Medulla oblongata (tissue), 1 donor: ENCODE results near the gene TWIST2.

Experiments used
- DNase-seq: peaks from one replicate; pipeline ENCODE4 v3.0.0-alpha.2; 2015; ENCODE audit errors: extremely low spot score

The TWIST2 gene

DNA sequence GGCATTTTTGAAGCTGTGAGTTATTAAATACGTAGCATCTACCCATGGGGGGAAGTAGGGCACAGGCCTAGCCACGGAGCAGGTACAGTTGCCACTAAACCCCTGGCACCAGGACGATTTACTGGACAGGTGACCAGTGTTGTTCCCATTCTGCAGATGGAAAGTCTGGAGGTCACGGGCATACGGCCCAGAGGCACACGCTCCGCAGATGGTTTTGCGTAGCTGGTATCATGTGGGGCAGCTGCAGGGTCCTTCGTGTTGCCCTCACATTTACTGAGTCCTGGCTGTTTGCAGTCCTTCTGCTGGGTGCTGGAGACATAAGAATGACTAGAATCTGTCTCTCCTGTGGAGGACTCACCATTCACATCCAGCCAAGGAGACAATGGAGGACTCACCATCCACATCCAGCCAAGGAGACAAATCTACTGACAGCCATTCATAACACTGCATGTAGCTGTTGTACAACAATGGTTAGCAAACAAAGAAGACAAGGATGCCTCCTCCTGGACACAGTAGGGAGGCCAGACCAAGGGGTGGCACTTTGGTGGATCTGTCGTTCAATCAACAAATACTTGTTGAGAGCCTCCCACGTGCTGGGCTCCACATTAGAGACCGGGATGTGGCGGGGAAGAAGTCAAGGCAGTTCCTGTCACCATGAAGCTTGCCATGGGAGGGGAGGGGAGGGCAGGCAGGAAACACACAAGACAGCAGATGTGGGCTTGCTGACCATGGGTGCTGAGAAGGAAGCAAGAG is 24.9 kb downstream of the TWIST2 start:
- no peak for DNase-seq

DNA sequence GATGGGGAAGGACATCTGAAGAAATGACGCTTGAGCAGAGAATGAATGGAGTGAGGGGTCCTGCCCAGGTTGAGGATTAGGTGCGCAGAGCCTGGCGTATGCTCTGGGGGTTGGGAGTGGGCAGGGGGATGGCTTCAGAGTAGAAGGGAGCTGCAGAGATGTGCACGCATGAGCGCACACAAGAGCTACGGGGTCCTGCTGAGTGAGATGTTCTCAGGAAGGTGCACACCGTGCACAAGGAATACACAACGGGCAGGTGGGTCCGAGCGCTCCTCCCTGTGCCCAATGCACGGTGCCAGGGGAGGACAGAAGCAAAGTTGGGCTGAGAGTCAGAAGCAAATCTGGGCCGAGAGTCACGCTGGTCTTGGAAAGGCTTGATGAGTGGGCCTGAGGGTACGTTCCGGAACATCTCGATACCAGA is 25.5 kb downstream of the TWIST2 start:
- no peak for DNase-seq

DNA sequence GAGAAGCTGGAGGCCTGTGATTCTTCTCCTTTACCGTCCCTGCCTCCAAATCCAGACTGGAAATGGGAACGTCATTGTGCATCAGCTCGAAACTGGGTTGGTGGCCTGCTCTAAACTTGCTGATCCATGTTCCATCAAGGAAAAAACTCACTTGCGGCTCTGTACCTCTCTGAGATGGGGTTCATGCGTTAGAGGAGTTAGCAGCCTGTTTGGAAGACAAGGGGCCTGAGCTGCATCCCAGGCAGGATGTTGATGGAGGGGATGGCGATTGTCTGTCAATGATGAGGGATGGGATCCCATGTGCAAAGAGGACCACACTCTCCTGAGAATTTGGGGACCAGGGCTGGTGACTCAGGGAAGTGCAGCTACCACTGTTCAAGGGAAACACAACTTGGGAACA is 26.0 kb downstream of the TWIST2 start:
- DNase-seq = no peak

DNA sequence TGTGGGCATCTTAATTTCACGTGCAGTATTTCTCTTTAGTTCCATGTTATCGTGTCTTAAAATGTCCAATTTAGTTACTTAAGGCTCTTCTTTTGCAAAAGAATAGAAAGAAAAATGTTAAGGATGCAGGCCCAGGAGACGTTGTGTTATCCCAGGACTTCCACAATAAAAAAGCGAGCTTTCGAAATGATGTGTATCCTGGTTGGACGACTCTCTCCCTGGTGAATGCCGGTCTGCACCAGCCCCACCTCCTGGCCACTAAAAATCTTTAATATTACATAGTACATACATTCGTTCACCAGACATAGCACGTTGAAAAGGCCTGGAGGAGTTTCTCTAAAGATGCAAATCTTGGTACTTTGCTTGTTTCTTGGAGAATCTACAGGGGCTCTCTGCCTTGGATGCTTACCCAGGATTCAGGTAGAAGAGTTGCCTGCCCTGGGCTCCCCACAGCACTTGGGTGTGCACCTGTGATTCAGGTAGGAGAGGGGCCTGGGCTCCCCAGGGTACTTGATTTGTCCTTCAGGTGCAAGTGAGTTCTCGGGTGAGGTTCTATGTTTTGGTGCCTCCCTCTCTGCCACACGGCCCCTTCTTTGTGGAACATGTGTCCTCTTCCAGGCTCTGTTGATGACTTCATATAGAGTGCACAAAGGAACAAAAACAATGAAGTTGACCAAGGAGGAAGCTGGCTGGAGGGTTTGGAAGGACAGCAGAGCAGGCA is 26.6 kb downstream of the TWIST2 start:
- no peak for DNase-seq

DNA sequence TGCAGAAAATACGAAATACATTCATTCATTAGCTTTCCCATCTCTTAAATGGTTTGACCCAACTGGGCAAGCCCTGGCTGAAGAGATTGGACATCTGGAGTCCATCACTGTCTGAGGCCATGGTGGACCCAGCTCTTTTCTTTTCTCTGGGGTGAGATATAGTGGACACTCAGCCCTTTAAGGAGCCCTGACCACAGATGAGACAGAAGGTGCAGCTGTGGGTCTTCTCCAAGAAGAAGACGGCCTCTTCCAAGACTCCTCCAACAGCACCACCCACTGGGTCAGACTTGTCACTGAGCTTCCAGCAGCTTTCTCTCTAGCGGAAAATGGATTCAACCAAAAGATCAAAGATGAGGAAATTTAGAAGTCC is 27.2 kb downstream of the TWIST2 start:
- no peak for DNase-seq

DNA sequence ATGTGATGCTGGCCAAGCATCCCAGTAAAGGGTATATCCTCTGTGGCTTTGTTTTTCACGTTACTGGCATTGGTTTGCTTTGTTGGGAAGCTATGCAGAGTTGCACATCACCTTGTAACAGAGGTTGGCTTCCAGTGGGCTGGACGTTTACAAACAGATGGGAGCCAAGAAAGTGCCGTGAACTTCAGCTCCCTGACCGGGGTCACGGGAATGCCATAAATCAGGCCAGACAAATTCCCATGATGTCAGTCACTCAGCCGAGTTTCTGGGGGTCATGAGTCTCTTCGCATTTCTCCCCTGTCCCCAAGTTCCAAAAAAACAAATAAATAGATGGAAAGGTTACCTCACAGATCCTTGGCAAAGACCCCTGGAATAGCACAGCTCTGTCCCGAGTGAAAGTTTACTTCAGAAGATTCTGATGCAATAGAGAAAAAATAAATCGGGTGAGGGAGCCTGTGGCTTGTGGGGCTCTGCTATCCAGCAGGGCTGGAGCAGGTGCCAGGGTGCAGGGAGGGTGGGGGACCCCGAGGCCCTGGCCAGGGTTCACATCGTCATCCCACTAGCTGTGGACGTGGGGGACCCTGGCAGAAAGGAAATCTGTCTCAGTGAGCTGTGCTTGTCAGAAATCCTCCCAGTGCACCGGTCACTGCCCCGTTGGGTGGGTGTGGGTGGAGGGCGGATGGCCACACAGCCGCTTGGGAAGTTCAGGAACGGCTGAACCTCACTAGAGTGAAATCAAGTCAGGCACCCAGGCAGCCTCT is 27.8 kb downstream of the TWIST2 start:
- no peak for DNase-seq

DNA sequence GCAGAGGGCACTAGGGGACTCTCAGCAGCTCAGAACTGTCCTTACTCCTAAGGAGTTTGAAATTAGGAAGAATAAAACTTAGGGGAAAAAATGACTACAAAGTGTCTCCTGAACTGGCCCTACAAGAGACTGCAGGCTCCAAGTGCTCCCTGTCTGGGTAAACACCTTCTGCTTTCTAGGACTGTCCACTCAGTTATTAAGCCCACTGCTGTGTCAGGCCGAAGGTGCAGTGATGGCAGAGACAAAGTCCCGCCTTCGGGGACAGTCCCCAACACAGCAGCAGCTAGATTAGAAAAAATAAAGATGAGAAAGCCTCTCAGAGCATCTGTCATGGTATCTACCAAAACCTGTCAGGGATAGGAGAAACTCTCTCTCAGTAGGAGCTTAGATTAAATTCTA is 28.3 kb downstream of the TWIST2 start:
- DNase-seq = no peak

DNA sequence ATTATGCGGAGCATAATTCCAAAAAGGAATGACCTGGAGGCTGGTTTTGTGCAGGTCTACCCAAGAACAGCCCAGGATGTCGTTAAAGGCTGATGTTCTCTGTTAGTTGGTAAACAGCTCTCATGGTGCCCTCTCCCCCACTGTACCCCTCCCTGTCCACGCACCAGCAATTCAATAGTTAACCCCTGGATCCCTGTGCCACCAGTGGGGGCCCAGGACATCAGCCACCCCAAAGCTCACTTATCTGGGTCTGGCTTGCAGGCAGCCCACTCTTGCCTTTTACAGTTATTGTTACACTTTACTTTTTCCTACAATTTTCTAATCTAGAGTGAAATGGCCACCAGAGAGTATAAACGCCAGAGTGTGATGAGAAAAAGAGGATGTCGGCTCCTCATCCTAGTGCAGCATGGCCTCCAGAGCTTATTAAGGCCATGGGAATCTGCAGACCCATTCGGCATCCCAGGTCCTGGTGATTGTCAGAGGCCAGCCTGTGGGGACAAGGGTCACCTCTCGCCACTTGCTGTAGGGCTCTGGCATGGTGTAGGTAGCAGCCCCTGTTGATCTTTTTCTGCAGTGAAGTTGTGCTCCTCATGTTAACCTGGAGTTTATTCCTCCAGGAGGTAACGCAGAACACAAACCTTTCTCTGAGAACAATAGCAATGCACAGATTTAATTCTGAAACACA is 30.3 kb downstream of the TWIST2 start:
- no peak for DNase-seq

DNA sequence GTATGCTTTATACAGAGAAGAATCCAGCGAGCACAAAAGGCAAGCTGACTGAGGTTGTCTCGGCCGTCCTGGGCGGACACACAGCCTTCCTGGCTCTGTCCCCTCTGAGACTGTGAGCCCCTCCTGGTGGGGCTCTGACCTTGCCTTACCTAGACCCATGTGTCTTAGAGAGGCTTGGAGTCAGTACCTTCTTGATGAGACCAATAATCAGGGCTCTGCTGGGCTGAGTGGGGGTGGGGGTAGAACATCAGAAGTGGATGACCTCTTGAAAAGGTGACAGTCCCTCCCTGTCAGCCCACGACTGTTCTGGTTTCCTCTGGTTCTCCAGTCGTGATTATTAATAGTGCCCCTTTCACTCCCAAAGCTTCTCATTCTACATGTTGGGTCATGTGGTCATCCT is 31.2 kb downstream of the TWIST2 start:
- DNase-seq = no peak

DNA sequence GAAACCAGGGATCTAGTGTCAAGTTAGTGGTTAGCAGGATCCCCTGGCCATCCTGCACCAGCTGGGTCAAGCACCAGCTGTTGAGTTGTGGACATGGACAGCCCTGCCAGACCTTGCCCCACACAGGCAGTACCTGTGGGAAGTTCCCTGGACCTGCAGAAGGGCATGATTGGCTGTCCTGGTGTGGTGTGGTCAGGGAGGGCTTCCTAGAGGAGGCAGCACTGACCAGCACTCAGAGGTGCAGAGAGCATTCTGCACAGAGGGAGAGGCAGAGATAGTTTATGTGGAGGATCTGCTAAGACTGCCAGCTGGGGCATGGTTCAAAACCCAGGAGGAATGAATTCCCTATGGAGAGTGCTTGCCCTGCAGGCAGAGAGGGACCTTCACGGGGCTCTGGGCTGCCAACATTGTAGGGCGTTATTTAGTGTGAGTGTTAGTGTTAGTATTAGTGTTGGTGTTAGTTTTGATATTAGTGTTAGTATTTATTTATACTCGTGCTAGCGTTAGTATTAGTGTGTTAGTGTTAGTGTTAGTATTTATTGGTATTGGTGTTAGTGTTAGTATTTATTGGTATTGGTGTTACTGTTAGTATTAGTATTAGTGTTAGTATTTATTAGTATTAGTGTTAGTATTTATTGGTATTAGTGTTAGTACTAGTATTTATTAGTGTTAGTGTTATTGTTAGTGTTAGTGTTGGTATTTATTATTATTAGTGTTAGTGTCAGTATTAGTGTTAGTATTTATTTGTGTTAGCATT is 31.9 kb downstream of the TWIST2 start:
- DNase-seq = no peak

DNA sequence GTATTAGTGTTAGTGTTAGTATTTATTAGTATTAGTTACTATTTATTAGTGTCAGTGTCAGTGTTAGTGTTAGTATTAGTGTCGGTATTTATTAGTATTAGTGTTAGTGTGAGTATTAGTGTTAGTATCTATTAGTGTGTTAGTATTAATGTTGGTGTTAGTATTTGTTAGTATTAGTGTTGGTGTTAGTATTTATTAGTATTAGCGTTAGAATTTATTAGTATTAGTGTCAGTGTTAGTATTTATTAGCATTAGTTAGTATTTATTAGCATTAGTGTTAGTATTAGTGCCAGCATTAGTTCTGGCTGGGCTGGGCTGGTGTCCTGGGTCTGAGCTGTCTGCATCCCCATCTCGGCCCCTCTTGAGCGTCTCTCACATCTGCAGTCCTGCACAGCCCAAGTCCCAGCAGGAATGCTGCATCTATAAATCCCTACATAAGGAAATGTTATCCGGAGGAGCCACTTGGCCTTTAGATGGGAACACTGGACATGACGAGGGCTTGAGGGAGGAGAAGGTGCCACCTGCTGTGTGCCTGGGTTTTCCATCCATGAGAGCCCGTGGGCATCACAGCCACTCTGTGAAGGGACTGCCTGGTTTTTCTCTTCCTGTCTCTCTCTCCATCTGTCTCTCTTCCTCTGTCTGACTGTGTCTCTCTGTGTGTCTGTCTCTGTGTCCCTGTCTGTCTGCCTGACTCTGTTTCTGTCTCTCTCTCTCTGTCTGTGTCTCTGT is 33.6 kb downstream of the TWIST2 start:
- DNase-seq = no peak

DNA sequence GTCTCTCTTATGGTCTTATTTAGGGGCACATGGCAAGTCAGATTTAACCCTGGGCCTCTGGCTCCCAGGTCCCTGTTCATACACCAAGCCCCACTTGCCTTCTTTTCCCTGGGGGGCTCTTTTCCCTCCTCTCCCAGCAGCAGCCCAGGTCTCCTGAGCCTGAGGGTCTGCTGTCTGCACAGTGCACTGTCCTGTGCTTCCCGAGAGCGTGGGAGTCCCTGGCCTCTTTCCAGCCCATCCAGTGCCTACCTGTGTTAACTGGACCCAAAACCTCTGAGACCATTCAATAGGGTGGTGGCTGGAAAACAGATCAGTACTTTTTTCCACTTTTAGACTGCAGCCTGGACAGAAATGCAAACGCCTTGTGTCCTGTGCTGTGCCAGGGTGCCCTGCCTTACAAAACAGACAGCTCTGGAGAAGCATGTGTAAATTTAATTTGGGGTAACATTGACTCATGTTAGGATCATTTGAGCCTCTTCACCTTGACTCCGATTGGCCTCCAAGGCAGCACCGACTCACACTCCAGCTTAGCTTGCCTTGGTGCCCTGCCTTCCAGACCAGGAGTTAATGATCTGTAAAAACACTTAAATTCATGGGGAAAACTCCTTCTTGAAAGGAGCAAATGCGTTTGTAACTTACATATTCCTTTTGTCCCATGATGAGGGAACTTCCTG is 34.3 kb downstream of the TWIST2 start:
- DNase-seq = no peak

DNA sequence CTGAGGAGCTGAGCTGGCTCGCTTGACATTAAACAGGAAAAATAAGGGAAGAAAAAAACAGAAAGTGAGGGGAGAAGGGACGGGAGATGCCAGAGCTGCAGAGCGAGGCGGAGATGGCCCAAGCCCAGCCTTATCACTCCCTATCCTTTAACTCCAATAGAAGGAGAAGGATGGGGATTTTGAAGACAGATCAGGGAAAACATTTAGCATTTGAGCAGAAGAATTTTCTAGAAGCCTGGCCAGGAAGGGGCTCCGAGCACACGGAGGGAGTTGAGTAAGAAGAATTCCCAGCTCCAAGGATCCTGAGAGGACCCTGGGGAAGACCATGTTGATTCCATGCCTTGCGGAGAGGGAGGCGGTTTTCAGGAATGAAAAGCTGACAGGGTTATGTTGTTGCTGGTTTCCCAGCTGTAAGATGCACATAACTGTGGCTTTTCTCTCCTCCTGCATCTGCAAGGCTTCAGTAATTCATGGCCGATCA is 35.6 kb downstream of the TWIST2 start:
- no peak for DNase-seq

DNA sequence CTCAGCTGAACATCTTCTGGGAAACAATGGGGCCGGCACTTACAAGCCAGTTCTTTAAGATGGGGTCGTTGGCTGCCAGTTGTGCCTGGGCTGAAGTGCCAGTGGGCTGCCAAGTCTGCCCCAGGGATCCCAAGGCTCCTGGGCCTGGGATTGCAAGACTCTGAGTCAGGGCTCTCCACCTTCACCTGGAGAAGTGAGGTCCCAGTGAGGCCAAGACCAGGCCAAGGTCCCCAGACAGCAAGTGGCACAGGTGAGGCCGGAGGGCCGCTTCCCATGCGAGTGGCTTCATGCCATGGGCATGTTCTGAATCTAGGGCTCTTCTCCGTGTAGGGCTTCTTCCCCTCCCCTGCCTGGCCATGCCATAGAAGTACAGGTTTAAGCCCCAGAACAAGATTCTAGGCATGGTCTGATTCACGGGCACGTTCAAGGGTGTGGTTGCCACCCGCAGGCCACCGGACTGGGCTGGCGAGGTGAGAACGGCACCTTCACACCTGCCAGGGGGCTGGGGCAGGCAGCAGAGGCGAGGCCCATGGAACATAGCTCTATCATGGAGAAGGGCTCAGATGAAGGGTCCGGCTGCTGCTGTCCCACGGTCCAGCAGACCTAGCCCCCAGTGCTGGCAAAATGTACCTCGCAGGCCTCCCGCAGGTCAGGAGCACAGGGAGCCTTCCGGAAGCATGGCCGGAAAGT is 36.4 kb downstream of the TWIST2 start:
- no peak for DNase-seq

DNA sequence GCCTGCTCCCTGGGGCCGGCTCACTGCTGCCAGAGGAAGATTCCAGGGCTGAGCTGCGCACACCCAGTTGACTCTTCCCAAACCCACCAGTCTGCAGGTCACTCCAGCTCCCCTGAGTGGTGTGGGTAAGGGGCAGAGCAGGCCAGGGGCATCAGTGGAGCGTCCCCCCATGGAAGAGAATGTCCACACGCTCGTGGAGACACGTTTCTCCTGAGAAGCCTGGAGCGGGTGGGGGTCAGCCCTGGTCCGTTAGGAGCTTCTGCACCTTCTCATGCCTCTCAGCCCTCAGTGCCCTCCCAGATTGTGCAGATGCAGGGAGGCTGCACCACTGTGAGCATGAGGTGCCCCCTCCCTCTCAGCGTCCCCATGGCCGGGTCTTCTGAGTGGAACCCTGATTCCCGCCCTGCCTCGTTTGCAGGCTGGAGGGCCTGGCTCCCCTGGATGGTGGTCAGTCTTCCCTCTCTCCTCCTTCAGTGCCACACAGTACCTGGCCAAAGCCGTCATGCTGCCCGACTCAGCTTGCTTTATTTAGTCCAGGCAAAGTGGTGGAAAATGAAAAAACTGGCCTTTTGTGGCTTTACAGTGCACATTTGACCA is 37.0 kb downstream of the TWIST2 start:
- no peak for DNase-seq

DNA sequence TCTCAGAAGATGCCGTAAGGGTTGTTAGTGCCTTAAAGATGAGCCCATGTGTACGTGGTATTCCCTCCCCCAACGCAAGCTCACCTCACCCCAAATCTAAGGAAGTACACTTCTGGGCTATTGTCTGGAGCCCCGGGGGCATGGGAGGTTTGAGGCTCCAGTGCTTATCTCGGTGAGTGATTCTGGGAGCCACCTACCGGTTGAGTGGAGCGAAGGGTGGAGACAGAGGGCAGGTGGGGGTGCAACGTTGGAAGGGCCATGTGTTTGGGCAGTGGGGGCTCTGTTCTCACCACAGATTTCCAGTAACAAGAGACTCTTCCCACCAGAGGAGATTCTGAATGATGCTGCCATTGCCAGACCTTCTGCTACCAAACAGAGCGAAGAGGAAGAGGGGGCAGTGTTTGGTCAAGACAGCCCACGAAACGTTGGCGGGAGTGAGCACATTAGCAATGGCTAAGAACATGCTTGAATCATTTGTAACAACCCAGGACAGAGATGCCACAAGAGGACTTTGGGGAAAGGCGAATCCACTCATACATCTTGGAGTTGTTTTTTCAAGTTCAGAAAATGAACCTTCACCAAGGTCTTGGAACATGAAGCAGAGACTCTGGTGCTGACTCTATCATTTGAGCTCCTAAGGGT is 38.7 kb downstream of the TWIST2 start:
- no peak for DNase-seq

DNA sequence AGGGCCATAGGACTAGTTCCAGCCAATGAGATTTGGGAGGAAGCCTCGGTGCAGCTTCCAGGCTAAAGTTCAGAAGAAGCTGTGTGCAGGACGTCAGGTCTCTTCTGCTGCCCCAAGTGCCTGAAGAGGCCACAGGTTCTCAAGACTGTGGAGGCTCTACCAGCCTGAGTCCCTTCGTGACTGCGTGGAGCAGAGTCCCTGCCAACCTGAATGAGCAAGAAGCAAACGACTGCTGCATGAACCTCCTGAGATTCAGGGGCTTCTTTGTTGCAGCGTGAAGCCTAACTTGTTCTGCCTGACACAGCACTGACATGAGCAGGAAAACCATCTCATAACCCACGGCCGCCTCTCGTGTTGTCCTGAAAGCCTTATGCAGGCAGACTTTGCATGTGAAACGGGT is 39.7 kb downstream of the TWIST2 start:
- no peak for DNase-seq

DNA sequence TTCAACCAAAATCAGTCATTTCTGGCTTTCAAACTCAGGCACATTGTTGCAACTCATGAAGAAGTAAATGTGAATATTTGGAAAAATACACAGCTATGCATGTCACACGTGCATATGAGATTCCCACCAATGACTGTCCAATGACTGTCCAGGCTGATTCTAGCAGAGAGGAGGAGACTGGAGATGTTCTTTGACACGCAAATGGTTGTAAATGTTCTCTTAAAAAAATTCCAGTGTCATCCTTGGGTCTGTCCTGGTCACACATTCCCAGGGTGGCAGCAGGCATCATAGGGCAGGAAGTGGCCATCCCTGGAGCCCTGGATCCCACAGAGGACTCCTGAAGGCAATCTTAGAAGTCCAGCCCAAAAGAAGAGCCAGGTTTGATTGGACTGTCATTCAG is 40.9 kb downstream of the TWIST2 start:
- DNase-seq = no peak

DNA sequence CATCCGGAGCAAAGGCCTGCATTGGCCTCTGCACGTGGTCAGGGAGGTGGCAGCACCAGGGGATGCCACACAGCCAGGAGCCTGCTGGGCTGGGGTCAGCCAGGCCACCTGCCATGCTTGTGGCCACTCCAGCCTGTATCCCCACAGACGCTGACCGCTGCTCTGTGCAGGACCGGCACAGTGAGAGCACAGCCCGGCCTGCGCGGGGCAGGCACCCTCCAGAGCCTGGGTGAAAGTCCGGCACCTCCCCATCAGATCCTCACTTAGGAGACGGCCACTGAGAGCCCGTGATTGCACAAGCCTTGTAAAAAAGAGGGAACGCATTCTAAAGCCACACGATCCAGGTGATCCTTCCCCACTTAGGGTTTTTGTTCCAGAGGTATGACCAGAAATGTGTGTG is 42.2 kb downstream of the TWIST2 start:
- no peak for DNase-seq
